ENCODE data around the gene ZNF717.
"Not testable (repeated sequence)": the region's sequence is repeated elsewhere in the genome, so short reads cannot be mapped to it uniquely, and the experiment has no call there.

DNA sequence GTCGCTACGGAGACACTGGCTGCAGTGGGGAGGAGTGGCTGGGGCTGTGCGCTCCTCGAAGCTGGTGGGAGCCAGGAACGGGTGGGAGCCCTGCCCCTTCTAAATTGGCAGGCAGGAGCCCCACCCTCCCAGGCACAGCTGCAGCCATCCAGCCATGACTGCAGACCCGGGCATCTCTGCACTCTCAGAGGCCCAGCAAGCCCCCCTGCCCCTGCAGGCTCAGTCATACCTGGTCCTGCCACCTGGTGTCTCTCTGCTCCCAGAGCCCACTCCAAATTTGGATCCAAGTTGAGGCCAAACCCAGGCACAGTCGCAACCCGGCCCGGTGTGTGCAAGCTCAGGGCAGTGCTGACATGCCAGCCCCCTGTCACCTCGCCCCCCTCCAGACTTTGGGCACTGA lies 13.7 kb downstream of the ZNF717 start:
- TF ChIP-seq, protein P1, sequence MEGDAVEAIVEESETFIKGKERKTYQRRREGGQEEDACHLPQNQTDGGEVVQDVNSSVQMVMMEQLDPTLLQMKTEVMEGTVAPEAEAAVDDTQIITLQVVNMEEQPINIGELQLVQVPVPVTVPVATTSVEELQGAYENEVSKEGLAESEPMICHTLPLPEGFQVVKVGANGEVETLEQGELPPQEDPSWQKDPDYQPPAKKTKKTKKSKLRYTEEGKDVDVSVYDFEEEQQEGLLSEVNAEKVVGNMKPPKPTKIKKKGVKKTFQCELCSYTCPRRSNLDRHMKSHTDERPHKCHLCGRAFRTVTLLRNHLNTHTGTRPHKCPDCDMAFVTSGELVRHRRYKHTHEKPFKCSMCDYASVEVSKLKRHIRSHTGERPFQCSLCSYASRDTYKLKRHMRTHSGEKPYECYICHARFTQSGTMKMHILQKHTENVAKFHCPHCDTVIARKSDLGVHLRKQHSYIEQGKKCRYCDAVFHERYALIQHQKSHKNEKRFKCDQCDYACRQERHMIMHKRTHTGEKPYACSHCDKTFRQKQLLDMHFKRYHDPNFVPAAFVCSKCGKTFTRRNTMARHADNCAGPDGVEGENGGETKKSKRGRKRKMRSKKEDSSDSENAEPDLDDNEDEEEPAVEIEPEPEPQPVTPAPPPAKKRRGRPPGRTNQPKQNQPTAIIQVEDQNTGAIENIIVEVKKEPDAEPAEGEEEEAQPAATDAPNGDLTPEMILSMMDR (IDR thresholded peaks at IDR 0.05; ENCODE audit: low read depth, low read length, poor library complexity, severe bottlenecking), result not testable (repeated sequence)
- TF ChIP-seq EZH2phosphoT487 (IDR thresholded peaks at IDR 0.05; ENCODE audit: borderline replicate concordance, low read length), result not testable (repeated sequence)
